PFSK-1 (cell line): Measurements from ENCODE around the gene SULT1B1.

Experiments used
- SIN3A ChIP-seq: IDR thresholded peaks from 2 replicates; pipeline ENCODE4 v1.6.1; 2012; ENCODE audit warnings: mild to moderate bottlenecking, low read length, moderate library complexity, borderline replicate concordance; ENCODE audit not compliant: insufficient read depth
- TAF1 ChIP-seq: IDR thresholded peaks from 2 replicates; pipeline ENCODE4 v1.6.1; 2012; ENCODE audit warnings: low read length, control low read depth, borderline replicate concordance; ENCODE audit not compliant: insufficient read depth

- TF ChIP-seq SIN3A, result no peak
- no peak for TF ChIP-seq TAF1
These were observed 17.8 kb downstream of the SULT1B1 start for GRCh38 chr4:69742596-69742995.
